Activated T-helper 17 cell treated with anti-CD3 and anti-CD28 coated beads, Interleukin-2, amount 50 U/mL, for 72 hours (primary cell): ENCODE data around the gene PPFIA1. TPM values are rescaled to one million over a fixed set of nuclear protein-coding genes. Genes with fewer than 3 reads are reported as not detected.

Source experiments
- ATAC-seq: fragments of 150-1000 bp; cut with Tn5 transposase; replicated peaks from 2 replicates; pipeline ENCODE4 v1.10.0; 2021; ENCODE audit warnings: mild to moderate bottlenecking, moderate library complexity
- H3K27ac Mint-ChIP-seq: one replicate; pipeline ENCODE4 v1.8.0; 2022; ENCODE audit warnings: mixed read lengths
- H3K27me3 Mint-ChIP-seq: one replicate; pipeline ENCODE4 v1.8.0; 2022; ENCODE audit warnings: mixed read lengths
- H3K36me3 Mint-ChIP-seq: one replicate; pipeline ENCODE4 v1.8.0; 2022; ENCODE audit warnings: low read depth, mild to moderate bottlenecking, mixed read lengths
- H3K4me1 Mint-ChIP-seq: one replicate; pipeline ENCODE4 v1.8.0; 2022; ENCODE audit warnings: mixed read lengths
- H3K4me3 Mint-ChIP-seq: one replicate; pipeline ENCODE4 v1.8.0; 2022; ENCODE audit warnings: mild to moderate bottlenecking, mixed read lengths
- H3K9me3 Mint-ChIP-seq: one replicate; pipeline ENCODE4 v1.8.0; 2022; ENCODE audit warnings: mixed read lengths
- total RNA-seq, 2 donors: library from RNA; stranded (reverse); gene quantifications; one replicate each; pipeline ENCODE4 v1.2.3, GENCODE V29; 2022

Gene PPFIA1
- total RNA-seq, 2 donors from 2014 or later, result 34.0 to 44.5 TPM

- no peaks in the 10 kb centered on the region for H3K4me1 Mint-ChIP-seq
- H3K4me3 Mint-ChIP-seq, result no peak overlapping the region
- H3K27me3 Mint-ChIP-seq, result no peaks in the 10 kb centered on the region
- no peak for ATAC-seq
- peaks cover 8% of the 10 kb centered on the region for H3K36me3 Mint-ChIP-seq
- no peak overlapping the region for H3K27ac Mint-ChIP-seq
- no peaks in the 10 kb centered on the region for H3K9me3 Mint-ChIP-seq
Measured at GRCh38 chr11:70415642-70416395, 145.3 kb downstream of the PPFIA1 start.

- Mint-ChIP-seq H3K36me3 (peaks cover 8% of the 10 kb centered on the region), H3K9me3 (no peaks in the 10 kb centered on the region), H3K27me3 (no peaks in the 10 kb centered on the region), H3K27ac (no peak overlapping the region), H3K4me1 (no peaks in the 10 kb centered on the region), H3K4me3 (no peak overlapping the region)
- no peak for ATAC-seq
Measured at GRCh38 chr11:70416881-70417280, 146.4 kb downstream of the PPFIA1 start.

GRCh38 chr11:70418130-70418529, 147.6 kb downstream of the PPFIA1 start:
- H3K27me3 Mint-ChIP-seq, result no peaks in the 10 kb centered on the region
- H3K9me3 Mint-ChIP-seq, result no peaks in the 10 kb centered on the region
- ATAC-seq, result no peak
- H3K36me3 Mint-ChIP-seq, result peaks cover 8% of the 10 kb centered on the region
- H3K4me1 Mint-ChIP-seq, result no peaks in the 10 kb centered on the region
- H3K27ac Mint-ChIP-seq, result no peak overlapping the region
- no peak overlapping the region for H3K4me3 Mint-ChIP-seq

- ATAC-seq, result no peak
- no peak overlapping the region for H3K4me3 Mint-ChIP-seq
- H3K36me3 Mint-ChIP-seq, result peaks cover 8% of the 10 kb centered on the region
- H3K27ac Mint-ChIP-seq, result no peak overlapping the region
- H3K9me3 Mint-ChIP-seq, result no peaks in the 10 kb centered on the region
- no peaks in the 10 kb centered on the region for H3K4me1 Mint-ChIP-seq
- peaks cover 3% of the 10 kb centered on the region for H3K27me3 Mint-ChIP-seq
Measured at GRCh38 chr11:70419307-70420007, 149.0 kb downstream of the PPFIA1 start.

GRCh38 chr11:70420008-70420464, 149.5 kb downstream of the PPFIA1 start:
- Mint-ChIP-seq H3K27me3 (peaks cover 3% of the 10 kb centered on the region), H3K9me3 (no peaks in the 10 kb centered on the region), H3K36me3 (peaks cover 4% of the 10 kb centered on the region), H3K4me3 (no peak overlapping the region), H3K27ac (no peak overlapping the region), H3K4me1 (no peaks in the 10 kb centered on the region)
- ATAC-seq, result no peak

- peaks cover 3% of the 10 kb centered on the region for H3K27me3 Mint-ChIP-seq
- no peaks in the 10 kb centered on the region for H3K4me1 Mint-ChIP-seq
- ATAC-seq, result no peak
- H3K4me3 Mint-ChIP-seq, result no peak overlapping the region
- H3K36me3 Mint-ChIP-seq, result no peaks in the 10 kb centered on the region
- no peaks in the 10 kb centered on the region for H3K9me3 Mint-ChIP-seq
- no peak overlapping the region for H3K27ac Mint-ChIP-seq
Measured at GRCh38 chr11:70420496-70420895, 150.0 kb downstream of the PPFIA1 start.

- no peak overlapping the region for H3K27ac Mint-ChIP-seq
- peaks cover 3% of the 10 kb centered on the region for H3K27me3 Mint-ChIP-seq
- H3K36me3 Mint-ChIP-seq, result no peaks in the 10 kb centered on the region
- no peak for ATAC-seq
- H3K4me1 Mint-ChIP-seq, result no peaks in the 10 kb centered on the region
- no peak overlapping the region for H3K4me3 Mint-ChIP-seq
- no peaks in the 10 kb centered on the region for H3K9me3 Mint-ChIP-seq
Measured at GRCh38 chr11:70421123-70421522, 150.6 kb downstream of the PPFIA1 start.

GRCh38 chr11:70422692-70423522, 152.4 kb downstream of the PPFIA1 start:
- H3K27me3 Mint-ChIP-seq, result peaks cover 3% of the 10 kb centered on the region
- H3K4me1 Mint-ChIP-seq, result no peaks in the 10 kb centered on the region
- no peak for ATAC-seq
- no peaks in the 10 kb centered on the region for H3K9me3 Mint-ChIP-seq
- no peak overlapping the region for H3K4me3 Mint-ChIP-seq
- H3K27ac Mint-ChIP-seq, result no peak overlapping the region
- no peaks in the 10 kb centered on the region for H3K36me3 Mint-ChIP-seq

- peaks cover 5% of the 10 kb centered on the region for H3K27me3 Mint-ChIP-seq
Measured at GRCh38 chr11:70423523-70424505, 153.3 kb downstream of the PPFIA1 start.

GRCh38 chr11:70424765-70425344, 154.4 kb downstream of the PPFIA1 start:
- H3K27me3 Mint-ChIP-seq, result peaks cover 6% of the 10 kb centered on the region
- no peaks in the 10 kb centered on the region for H3K4me1 Mint-ChIP-seq
- ATAC-seq, result no peak
- no peak overlapping the region for H3K4me3 Mint-ChIP-seq
- H3K36me3 Mint-ChIP-seq, result no peaks in the 10 kb centered on the region
- no peaks in the 10 kb centered on the region for H3K9me3 Mint-ChIP-seq
- no peak overlapping the region for H3K27ac Mint-ChIP-seq

More at GRCh38 chr11:70423523-70424505, 153.3 kb downstream of the PPFIA1 start:
- no peaks in the 10 kb centered on the region for H3K4me1 Mint-ChIP-seq
- H3K27ac Mint-ChIP-seq, result no peak overlapping the region
- no peak overlapping the region for H3K4me3 Mint-ChIP-seq
- ATAC-seq, result peak; percentile 88
- no peaks in the 10 kb centered on the region for H3K36me3 Mint-ChIP-seq
- no peaks in the 10 kb centered on the region for H3K9me3 Mint-ChIP-seq

- H3K27ac Mint-ChIP-seq, result no peak overlapping the region
- H3K9me3 Mint-ChIP-seq, result no peaks in the 10 kb centered on the region
- peaks cover 8% of the 10 kb centered on the region for H3K27me3 Mint-ChIP-seq
- H3K4me1 Mint-ChIP-seq, result no peaks in the 10 kb centered on the region
- H3K36me3 Mint-ChIP-seq, result no peaks in the 10 kb centered on the region
- H3K4me3 Mint-ChIP-seq, result no peak overlapping the region
- ATAC-seq, result no peak
Measured at GRCh38 chr11:70427436-70427835, 156.9 kb downstream of the PPFIA1 start.

GRCh38 chr11:70428701-70429427, 158.4 kb downstream of the PPFIA1 start:
- H3K4me1 Mint-ChIP-seq, result no peaks in the 10 kb centered on the region
- H3K9me3 Mint-ChIP-seq, result no peaks in the 10 kb centered on the region
- H3K27ac Mint-ChIP-seq, result no peak overlapping the region
- no peak for ATAC-seq
- H3K4me3 Mint-ChIP-seq, result no peak overlapping the region
- H3K27me3 Mint-ChIP-seq, result peaks cover 8% of the 10 kb centered on the region
- no peaks in the 10 kb centered on the region for H3K36me3 Mint-ChIP-seq

- no peak for ATAC-seq
- Mint-ChIP-seq H3K4me1 (no peaks in the 10 kb centered on the region), H3K36me3 (no peaks in the 10 kb centered on the region), H3K4me3 (no peak overlapping the region), H3K27ac (no peak overlapping the region), H3K9me3 (no peaks in the 10 kb centered on the region), H3K27me3 (peaks cover 7% of the 10 kb centered on the region)
Measured at GRCh38 chr11:70429428-70429705, 158.9 kb downstream of the PPFIA1 start.
